Inflammatory macrophage treated with lipopolysaccharide for 4 hours (primary cell): ENCODE measurements around the gene PTGIR.

ENCODE experiments used
- DNase-seq: peaks from one replicate; pipeline ENCODE4 v3.0.0-alpha.2; 2020

The PTGIR gene

DNA sequence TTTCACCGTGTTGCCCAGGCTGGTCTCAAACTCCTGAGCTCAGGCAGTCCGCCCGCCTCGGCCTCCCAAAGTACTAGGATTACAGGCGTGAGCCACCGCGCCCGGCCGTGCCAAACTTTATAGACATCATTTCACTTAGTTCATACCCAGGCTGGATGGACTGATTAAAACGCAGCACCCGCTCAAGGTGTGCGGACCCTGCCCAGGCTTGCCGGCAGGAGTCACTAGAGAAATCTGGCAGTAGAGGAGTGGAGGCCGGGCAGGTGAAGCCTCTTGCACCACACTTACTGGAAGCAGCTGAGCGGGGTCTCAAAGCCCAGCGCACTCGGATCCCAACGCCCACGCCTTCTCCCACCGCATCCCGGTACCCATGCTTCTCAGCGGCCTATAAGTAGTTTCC lies 11.4 kb downstream of the PTGIR start:
- DNase-seq: no peak

DNA sequence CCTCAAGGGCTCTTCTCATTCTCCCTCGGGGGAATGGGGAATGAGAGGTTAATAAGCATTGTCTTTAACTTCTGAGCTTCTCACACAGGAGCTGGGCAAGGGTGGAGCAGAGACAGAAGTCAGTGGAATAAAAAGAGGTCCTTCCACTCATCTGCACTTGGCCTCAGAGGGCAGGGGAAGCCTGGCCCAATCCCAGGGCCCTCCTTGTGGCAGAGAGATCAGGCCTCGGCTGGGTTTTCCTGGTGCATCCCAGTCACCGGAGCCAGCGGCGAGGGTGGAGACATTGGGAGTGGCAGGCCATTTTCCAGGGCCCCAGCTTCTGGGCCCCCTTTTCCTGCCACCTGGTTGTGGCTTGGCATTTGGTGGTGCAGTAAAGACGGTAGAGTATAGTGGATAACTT lies 13.1 kb downstream of the PTGIR start:
- DNase-seq: no peak

DNA sequence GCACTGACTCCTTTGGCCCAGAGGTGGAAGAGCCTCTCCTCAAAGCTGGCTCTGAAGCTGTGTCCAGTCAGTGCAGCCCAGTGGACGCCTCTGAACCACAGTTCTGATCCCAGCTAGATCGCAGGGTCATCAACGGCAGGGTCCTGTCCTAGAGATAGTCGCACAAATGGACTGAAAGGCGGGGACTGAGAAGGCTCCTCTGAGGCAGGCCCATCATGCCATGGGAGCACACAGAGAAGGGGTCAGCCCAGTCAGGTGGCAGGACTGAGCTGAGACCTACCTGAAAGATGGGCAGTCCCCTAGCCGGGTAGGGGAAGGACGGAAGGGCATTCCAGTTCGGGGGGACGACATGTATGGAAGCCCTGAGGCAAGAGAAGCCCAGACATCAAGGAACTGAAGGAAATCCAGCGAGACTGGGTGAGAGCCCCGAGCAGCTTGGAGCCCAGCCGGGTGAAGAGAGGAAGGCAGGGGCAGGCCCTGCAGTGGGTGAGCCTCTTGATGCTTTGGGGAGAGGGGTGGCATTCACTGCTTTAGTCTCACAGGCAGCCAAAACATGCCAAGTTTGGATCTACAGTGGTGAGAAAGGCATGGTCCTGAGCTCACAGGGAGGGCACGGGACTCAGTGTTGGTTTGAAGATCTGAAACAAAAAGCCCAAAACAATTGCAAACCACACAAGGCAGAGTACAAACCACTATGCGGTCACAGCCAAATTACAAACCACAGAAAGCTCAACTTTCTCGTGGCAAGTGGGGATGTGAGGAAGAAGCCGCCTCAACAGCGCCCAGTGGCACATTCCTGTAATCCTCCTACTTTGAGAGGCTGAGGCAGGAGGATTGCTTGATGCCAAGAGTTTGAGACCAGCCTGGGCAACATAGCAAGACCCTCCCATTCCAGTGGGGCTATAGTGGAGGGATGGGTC lies 13.8 kb downstream of the PTGIR start:
- DNase-seq: peak; percentile 53

DNA sequence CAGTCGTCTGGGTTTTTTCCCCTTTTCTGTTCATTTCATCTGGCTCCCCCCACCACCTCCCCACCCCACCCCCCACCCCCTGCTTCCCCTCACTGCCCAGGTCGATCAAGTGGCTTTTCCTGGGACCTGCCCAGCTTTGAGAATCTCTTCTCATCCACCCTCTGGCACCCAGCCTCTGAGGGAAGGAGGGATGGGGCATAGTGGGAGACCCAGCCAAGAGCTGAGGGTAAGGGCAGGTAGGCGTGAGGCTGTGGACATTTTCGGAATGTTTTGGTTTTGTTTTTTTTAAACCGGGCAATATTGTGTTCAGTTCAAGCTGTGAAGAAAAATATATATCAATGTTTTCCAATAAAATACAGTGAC lies 14.5 kb downstream of the PTGIR start:
- DNase-seq: no peak

DNA sequence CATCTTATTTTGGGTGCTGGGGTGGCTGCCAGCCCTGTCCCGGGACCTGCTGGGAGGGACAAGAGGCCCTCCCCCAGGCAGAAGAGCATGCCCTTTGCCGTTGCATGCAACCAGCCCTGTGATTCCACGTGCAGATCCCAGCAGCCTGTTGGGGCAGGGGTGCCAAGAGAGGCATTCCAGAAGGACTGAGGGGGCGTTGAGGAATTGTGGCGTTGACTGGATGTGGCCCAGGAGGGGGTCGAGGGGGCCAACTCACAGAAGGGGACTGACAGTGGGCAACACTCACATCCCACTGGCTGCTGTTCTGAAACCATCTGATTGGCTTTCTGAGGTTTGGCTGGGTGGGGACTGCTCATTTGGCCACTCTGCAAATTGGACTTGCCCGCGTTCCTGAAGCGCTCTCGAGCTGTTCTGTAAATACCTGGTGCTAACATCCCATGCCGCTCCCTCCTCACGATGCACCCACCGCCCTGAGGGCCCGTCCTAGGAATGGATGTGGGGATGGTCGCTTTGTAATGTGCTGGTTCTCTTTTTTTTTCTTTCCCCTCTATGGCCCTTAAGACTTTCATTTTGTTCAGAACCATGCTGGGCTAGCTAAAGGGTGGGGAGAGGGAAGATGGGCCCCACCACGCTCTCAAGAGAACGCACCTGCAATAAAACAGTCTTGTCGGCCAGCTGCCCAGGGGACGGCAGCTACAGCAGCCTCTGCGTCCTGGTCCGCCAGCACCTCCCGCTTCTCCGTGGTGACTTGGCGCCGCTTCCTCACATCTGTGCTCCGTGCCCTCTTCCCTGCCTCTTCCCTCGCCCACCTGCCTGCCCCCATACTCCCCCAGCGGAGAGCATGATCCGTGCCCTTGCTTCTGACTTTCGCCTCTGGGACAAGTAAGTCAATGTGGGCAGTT lies 15.1 kb downstream of the PTGIR start:
- no peak for DNase-seq

DNA sequence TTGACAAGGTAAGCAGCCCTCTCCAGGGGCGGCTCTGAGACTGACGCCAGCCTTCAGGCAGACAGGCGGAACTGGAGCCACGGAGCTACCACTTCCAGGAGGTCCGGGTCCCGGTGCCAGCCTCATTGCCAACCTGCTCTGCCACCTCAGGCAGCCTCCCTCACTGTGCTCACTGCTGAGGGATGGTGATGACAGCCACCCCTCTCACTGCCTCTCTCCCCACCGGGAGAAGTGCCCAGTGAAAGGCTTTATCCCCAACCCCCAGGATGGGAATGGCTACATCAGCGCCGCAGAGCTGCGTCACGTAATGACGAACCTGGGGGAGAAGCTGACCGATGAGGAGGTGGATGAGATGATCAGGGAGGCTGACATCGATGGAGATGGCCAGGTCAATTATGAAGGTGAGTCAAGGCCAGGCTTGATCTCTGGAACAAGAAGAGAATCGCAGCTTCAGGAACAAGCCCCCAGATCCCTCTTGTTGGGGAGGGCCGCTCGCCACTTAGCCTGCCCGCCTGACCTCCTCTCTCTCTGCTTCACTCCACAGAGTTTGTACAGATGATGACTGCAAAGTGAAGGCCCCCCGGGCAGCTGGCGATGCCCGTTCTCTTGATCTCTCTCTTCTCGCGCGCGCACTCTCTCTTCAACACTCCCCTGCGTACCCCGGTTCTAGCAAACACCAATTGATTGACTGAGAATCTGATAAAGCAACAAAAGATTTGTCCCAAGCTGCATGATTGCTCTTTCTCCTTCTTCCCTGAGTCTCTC lies 16.1 kb downstream of the PTGIR start:
- DNase-seq: no peak

DNA sequence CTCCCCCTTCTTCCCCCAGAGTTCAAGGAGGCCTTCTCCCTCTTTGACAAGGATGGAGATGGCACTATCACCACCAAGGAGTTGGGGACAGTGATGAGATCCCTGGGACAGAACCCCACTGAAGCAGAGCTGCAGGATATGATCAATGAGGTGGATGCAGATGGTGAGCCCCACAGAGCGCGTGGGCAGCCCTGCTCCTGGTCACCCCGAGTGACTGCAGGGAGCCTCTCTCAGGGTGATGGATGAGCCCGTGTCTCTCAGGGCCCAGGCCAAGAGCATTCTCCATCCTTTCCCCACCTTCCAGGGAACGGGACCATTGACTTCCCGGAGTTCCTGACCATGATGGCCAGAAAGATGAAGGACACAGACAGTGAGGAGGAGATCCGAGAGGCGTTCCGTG lies 16.7 kb downstream of the PTGIR start:
- DNase-seq: no peak

DNA sequence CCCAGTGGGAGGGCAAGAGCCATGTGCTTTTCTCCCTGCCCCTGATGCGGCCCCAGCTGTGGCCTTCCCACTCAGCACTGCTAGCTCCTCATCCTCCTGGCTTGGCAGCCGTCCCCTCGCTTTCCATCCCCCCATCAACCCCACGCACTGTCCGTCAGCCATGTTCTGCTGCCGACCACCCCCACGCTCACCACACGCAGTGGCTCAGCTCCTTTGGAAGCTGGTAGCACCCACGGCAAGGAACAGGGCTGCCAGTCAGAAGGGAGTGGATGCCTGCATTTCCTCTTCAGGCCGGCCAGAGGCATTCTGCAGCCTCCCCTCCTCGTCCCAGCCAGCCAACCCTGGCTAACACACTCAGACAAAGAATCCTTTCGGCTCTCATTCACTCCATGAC lies 17.4 kb downstream of the PTGIR start:
- no peak for DNase-seq

DNA sequence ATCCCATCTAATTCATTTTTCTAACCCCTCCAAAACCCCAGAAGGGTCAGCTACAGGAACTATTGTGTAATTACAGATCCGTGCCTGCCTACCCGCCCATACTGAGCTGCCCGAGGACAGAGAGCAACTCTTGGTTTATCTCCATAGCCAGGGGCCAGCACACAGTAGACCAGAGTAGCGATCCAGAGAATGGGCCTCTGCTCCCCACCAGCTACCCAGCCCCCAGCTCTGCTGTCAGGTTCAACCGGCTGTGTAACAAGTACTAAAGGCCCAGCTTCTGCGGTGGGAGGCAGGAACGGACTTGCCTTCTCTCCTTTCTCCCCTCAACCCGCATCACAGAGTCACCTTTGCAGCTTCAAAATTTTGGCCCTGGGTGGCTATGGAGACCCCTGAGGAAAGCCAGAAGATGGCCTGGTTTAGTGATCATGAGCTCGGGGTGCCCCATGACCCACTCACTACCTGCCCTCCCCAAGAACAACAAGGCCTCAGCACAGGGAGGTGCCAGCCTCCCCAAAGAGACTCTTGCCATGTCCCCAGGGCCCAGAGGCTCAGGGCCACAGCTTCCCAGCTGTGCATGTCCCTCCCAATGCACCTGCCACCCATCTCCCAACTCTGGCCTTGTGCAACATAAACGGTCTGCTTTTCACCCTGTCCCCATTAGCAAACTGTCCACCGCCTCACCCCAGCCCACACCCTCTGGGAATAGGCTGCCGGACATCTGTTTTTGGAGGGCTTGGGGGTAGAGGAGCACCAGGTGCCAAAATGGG lies 18.0 kb downstream of the PTGIR start:
- no peak for DNase-seq

DNA sequence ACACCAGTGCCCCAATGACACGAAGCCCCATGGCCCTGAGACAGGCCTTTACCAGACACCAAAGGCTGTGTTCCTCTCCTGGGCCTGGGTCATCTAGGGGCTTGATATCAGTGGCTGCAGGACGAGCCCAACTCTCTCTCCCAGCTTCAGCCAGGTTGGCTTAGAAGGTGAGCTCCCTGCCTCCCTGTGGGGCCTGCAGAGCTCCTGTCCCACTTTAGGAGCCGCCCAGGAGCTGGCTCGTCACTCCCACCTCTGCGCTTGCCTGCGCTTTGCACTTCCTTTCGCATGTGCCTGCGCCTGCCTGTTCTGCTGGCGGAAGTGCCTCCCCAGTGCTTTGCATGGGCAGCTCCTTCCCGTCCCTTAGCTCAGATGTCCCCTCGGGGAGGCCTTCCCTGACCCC lies 18.9 kb downstream of the PTGIR start:
- no peak for DNase-seq

DNA sequence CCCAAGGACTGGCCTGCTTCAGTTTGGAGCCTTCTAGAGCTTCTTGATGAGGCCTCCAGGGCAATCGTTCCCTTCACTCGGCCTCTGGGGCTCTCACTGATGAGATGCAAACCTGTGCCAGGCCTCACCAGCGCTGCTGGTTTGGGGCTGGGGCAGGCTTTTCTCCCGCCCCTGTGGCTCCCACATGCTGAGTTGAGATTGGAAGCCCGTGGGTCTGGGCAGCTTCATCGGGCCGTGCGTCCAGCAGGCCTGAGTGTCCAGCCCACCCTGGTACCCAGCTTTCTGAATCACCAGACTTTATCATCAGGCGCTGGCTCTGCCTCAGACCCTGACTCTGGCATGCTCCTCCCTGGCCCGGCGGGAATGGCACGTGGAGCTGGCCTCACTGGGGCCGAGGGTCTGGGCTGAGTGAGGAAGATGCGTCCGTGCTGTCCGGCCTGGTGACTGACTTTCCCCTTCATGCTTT lies 19.5 kb downstream of the PTGIR start:
- no peak for DNase-seq

DNA sequence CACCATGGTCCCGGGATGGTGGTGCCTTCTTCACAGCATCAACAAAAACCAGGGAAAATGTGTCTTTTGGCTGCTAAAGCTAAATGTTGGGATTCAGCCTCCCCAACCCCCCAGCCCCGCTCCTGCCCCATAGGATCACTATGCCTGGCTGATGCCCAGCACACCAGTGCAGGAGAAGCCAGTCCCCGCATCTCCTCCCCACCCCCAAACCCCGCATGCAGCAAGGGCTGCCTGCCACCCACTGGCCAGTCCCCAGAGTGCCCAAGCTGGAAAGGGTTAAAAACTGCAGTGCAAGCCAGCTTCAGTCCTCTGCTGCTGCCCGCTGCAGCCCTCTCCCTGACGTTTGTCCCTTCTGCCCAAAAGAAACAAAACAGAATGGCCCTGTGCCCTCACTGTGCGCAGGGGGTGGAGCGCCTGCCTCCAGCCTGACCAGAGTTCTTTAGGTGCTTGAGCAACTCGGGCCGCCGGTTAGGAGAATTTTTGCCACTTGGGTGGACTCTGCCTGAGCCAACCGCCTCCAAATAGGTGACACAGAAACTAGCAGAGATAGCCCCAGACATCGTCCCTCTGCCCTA lies 20.0 kb downstream of the PTGIR start:
- no peak for DNase-seq

DNA sequence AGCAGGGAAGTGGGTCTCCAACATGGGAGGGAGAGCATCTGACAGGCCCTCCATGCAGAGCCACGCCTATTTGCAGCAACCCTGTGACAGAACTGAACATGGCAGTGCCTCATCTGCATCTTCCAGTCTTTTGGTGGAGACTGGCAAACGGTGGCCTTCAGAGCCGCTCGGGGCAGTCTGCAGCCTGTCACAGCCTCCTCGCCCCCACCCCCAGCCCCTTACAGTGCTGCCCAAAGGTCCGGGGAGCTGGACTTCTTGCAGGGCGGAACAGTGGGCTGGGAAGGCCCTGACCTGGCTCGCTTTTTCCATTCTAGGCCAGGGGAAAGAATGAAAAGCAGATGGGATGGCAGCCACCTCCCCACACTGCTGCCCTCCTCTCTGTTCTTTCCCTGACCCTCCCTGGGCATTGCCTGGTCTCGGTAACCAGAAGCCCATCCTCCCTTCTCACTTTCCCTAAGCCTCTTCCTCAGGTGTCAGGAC lies 21.1 kb downstream of the PTGIR start:
- no peak for DNase-seq

DNA sequence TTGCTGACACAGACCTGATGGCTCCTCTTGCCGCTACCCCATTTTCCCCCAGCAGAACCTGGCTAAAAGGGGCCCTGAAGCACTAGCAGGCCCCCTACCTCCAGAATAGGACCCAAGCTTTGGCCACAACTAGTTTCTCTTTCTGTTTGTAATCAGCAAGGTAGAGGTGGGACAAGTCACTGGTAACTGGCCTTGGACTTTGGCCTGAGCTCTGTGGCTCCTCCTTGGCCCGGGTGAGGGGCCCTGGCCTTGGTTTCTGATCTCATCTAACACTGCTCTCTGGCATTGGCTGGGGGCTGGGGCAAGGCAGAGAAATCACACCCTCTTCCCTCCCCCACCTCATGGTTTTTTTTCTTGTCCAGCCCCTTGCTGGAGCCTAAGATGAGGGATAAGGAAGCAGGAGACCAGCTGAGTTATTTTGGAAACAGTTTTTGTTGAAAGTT lies 21.7 kb downstream of the PTGIR start:
- DNase-seq: no peak

DNA sequence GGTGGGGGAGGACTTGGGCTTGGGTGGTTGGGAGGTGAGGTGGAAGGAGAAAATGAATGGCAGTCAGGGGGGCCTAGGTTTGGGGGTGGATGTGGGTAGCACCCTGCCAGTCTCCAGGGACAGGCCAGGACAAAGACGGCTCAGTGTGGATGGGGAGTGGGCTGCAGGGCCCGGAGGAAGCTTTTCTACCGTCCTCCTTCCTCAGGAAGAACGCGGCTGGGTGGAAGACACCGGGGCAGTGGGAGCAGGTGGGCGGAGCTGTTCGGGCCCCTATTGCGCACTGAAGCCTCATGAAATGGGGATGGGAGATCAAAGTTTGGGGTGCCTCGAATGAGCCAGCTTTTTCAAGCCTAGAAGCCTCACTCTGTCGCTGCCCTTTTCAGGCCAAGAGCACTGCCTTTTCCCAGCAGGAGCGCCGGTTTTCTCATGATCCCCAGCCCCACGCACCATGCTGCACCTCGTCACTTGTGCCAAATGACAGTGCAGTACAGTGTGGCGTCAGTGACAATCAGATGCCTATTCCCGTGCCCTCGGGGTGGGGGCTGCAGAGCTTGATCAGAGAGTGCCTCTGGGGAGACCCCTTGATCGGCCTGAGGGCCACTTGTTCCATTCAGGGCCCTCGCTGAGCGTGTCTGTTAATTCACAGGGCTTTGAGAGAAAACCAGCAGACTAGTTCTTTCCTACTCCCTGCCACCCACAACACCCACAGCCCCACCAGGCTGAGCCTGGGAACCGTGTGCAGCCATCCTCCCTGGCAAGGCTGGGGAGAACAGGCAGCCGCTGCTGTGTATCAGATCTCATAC lies 22.3 kb downstream of the PTGIR start:
- no peak for DNase-seq

DNA sequence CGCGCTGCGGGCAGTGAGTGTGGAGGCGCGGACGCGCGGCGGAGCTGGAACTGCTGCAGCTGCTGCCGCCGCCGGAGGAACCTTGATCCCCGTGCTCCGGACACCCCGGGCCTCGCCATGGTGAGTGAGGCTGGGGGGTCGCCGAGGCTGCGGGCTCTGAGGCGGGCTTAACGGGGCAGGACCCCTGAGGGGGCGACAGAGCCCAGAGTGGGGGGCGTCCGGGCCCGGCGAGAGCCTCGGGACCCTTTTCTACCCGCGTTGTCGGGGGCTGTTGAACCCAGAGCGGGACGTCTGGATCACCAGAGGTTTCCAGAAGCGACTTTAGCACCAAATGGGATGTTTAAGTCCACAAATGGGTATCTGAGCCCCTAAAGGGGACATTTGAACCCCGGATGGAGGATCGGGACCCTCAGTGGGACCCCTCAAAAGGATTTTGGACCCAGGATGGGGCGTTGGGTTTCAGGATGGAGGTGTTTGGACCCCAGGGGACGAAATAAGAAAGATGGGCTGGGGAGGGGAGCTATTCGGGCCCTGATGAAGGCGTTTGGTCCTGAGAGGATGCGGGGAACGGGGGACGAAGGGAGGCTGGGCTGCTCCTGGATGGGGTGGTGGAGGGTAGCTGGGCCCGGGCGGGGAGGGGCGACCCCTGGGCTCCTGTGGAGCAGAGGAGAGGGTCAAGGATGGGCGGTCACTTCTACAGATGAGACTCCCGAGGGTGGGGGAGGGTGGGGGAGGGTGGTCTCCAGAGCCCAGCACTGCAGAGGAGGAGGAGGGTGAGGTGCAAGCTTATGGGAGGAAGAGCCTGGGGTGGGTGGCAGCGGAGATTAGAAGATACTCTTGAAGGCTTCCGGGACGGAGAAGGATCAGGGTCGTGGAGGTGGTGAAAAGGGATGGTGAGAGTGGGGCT lies 23.3 kb downstream of the PTGIR start, which contains the start of gene CALM3:
Gene CALM3, plus strand, starts transcription at position 13 of the 907 bp plus-strand sequence. Its CDS starts 105 bp downstream, at position 118.
- DNase-seq: no peak

DNA sequence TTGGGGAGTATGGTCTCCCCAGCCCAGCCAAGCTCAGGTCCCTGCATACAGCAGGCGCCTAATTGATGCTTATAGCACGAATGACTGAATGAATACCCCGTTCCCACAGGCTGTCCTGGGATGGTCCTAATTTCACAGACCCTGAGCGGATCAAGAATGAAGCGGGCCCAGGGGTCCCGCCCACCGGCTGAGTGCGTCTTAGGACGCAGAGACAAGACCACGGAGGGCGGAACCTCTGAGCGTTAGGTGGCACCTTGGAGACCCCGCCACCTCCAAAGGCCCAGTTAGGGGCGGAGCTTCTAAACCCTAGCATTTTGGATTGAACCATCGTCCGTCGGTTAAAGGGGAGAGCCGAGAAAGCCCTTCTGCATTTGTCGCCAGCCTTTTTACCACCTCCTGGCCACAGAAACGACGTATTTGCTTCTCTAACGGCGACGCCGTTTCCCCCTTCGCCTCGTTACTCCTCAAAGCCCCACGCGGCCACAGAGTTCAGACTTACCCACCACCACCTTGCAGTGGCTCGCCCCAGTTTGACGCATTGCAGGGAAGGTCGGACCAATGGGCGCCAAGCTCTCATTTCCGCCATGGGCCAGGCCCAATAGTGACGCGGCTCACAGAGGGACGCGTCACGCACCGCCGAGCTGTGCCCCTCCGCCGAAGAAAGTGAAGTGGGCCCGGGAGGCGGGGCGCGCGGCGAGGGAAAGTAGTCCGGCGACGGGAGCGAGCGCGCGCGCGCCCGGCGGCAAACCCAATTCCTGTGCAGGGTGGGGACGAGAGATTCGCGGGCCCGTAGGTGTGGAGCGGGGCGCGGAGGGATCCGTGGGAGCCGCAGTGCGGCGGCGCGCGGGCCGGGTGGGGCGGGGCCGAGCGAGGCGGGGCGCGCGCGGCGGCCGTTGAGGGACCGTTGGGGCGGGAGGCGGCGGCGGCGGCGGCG lies 24.2 kb downstream of the PTGIR start:
- peak; percentile 97 for DNase-seq

DNA sequence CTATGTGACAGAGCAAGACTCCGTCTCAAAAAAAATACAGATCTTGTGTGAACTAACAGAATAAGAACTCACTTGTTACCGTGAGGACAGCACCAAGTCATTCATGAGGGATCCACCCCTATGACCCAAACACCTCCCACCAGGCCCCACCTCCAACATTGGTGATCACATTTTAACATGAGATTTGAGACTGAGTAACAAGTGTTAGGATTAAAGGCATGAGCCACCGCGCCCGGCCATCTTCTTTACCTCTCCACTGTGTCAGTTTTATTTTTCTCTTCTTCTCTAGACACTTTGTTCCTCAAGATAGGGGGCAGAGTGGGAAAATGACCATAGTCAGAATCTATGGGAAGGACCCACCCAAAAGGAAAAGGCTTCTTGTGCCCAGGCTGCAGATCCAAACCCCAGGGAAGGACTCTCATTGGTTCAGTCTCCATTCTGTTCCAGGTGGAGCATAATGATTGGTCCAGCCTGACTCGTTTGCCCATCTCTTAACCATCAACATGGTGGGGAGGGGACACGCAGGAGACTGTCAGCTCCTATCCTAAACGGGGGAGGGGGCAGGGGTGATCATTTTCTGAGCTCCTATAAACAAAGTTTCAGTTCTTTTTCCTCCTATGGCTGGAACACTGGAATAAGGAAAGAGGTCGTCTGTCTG lies 25.0 kb downstream of the PTGIR start:
- no peak for DNase-seq
